Sigmoid colon (tissue), 4 donors: ENCODE measurements around the gene SMIM24.

Experiments used
- CTCF ChIP-seq, 4 experiments: fragments of 450-650 bp in 3 of 4; fragments of 200-600 bp in 1 of 4; IDR thresholded peaks; one replicate each; pipeline ENCODE4 v1.5.1; 2016 to 2019; ENCODE audit warnings: antibody characterized with exemption in 4 of 4, mild to moderate bottlenecking in 3 of 4, moderate library complexity in 2 of 4
- EP300 ChIP-seq, 4 donors: sonication (generic); formaldehyde crosslinking; IDR thresholded peaks; one replicate each; pipeline ENCODE4 v1.6.1; 2017; ENCODE audit warnings: antibody characterized with exemption in 4 of 4
- POLR2A ChIP-seq, 2 donors: fragments of 450-650 bp; IDR thresholded peaks; one replicate each; pipeline ENCODE4 v1.6.1; 2016; ENCODE audit warnings: antibody characterized with exemption in 2 of 2, mild to moderate bottlenecking in 2 of 2, moderate library complexity in 2 of 2

DNA sequence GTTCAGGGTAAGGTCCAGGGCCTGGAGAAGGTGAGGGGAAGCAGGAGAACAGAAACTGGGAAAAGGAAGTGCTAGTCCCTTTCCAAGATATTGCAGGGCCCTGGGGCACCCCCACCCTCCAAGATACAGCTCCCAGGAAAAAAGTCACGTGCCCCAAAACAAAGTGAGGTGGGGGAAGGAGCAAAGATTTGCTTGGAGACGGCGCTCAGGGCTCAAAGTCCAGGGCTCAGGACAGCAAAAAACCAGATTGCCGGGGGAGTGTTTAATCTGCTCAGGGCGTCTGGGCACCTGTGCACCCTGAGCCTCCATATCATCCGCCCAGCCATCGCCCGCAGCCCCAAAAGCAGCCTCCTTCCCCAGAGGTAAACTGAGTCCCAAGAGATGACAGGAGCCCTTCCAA lies 6.3 kb downstream of the SMIM24 start:
- TF ChIP-seq CTCF (IDR thresholded peaks at IDR 0.05): no peak
- no peak for TF ChIP-seq EP300 (IDR thresholded peaks at IDR 0.05)
- no peak for TF ChIP-seq POLR2A (IDR thresholded peaks at IDR 0.05)
